ENCODE data around the gene OLFM2. TPM values are rescaled to one million over a fixed set of nuclear protein-coding genes. Genes with fewer than 3 reads are reported as not detected.
A peak's percentile ranks its signal among the peaks of the same experiment; 100 is the strongest.

Gene OLFM2
- polyA plus RNA-seq, 2 of the 4 experiments (the other 2 are of a cell fraction), result 6.5 to 8.0 TPM

GRCh38 chr19:9834307-9834725 lies 102.0 kb downstream of the OLFM2 start:
- Histone ChIP-seq H3K9me3 (no peaks in the 10 kb centered on the region), H3K4me1 (peaks cover 8% of the 10 kb centered on the region), H3K4me3 (peak overlapping the region; percentile 87; the same call in 1 of the 3 replicates), H3K27ac (no peak overlapping the region), H3K4me2 (no peak overlapping the region)
- CTCF ChIA-PET, result interaction anchor here (1.0 to 1.4 kb wide), 3 partner anchors 10 to 82 kb away, joined by 3 to 4 read pairs (median 3); no protein-coding TSS in a partner anchor
- ATAC-seq (peak in 1 of 2 experiments; percentile 8; a peak in 1 of 6 replicates), DNase-seq (ENCODE audit: low read depth in 1 of 2, low spot score in 1 of 2) (no peak), FAIRE-seq (no peak)
- TF ChIP-seq KDM1A (IDR thresholded peaks at IDR 0.05; ENCODE audit: low read depth) (peak; percentile 96), HEYL (CRISPR knock-in tag; IDR thresholded peaks at IDR 0.05) (no peak), HDAC2 (IDR thresholded peaks at IDR 0.05) (0 out of 2 replicates have a peak, but pooled peaks have one; percentile 61)
- TF ChIP-seq, protein P1, sequence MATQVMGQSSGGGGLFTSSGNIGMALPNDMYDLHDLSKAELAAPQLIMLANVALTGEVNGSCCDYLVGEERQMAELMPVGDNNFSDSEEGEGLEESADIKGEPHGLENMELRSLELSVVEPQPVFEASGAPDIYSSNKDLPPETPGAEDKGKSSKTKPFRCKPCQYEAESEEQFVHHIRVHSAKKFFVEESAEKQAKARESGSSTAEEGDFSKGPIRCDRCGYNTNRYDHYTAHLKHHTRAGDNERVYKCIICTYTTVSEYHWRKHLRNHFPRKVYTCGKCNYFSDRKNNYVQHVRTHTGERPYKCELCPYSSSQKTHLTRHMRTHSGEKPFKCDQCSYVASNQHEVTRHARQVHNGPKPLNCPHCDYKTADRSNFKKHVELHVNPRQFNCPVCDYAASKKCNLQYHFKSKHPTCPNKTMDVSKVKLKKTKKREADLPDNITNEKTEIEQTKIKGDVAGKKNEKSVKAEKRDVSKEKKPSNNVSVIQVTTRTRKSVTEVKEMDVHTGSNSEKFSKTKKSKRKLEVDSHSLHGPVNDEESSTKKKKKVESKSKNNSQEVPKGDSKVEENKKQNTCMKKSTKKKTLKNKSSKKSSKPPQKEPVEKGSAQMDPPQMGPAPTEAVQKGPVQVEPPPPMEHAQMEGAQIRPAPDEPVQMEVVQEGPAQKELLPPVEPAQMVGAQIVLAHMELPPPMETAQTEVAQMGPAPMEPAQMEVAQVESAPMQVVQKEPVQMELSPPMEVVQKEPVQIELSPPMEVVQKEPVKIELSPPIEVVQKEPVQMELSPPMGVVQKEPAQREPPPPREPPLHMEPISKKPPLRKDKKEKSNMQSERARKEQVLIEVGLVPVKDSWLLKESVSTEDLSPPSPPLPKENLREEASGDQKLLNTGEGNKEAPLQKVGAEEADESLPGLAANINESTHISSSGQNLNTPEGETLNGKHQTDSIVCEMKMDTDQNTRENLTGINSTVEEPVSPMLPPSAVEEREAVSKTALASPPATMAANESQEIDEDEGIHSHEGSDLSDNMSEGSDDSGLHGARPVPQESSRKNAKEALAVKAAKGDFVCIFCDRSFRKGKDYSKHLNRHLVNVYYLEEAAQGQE (IDR thresholded peaks at IDR 0.05), result no peak
- POLR2A ChIA-PET, result no interaction called here
- WGBS (ENCODE audit: missing lambda C conversion rate), result 67% methylated on average over 6 of the region's 6 CpGs

DNA sequence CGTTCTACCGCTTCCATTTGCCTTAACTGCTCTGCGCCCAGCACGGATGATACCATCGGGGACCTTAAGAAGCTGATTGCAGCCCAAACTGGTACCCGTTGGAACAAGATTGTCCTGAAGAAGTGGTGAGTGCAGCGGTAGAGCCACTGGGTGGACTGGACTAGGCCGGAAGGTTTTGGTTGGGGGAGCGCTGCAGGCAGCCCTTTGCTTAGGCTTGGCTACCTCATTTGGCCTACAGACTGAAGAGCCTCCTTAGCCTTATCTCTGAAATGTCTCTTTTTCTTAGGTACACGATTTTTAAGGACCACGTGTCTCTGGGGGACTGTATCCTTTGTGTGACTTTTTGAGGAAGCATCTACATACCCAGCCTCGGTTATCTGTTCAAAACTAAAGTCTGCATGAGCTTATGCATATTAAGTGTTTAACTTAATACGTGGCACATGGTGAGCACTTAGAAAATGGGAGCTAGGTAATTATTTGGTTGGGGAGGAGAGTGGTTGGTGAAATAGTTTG lies 107.7 kb downstream of the OLFM2 start:
- no peak for FAIRE-seq
- H3K27ac ChIP-seq, result peak overlapping the region; percentile 86 to 91
- TF ChIP-seq POLR2A (IDR thresholded peaks at IDR 0.05; ENCODE audit: low read length) (no peak), HOXB13 (CRISPR knock-in tag; IDR thresholded peaks at IDR 0.05; ENCODE audit: low read depth) (no peak), FOSL2 (IDR thresholded peaks at IDR 0.05) (no peak), FOSL2 (CRISPR knock-in tag; IDR thresholded peaks at IDR 0.05) (no peak), NFE2L2 (conservative IDR thresholded peaks at IDR 0.05; ENCODE audit: low read length) (no peak), NR3C1 (IDR thresholded peaks at IDR 0.05) (no peak), EHF (CRISPR knock-in tag; IDR thresholded peaks at IDR 0.05) (no peak), RFX5 (IDR thresholded peaks at IDR 0.05) (no peak), CHD2 (IDR thresholded peaks at IDR 0.05; ENCODE audit: low read length, partially characterized antibody) (no peak), CEBPB (IDR thresholded peaks at IDR 0.05) (no peak), RCOR1 (IDR thresholded peaks at IDR 0.05; ENCODE audit: low read depth, low read length) (no peak), TFCP2L1 (CRISPR knock-in tag; IDR thresholded peaks at IDR 0.05) (no peak), EHMT2 (IDR thresholded peaks at IDR 0.05; ENCODE audit: low read depth) (no peak)
- TF ChIP-seq, protein P2, sequence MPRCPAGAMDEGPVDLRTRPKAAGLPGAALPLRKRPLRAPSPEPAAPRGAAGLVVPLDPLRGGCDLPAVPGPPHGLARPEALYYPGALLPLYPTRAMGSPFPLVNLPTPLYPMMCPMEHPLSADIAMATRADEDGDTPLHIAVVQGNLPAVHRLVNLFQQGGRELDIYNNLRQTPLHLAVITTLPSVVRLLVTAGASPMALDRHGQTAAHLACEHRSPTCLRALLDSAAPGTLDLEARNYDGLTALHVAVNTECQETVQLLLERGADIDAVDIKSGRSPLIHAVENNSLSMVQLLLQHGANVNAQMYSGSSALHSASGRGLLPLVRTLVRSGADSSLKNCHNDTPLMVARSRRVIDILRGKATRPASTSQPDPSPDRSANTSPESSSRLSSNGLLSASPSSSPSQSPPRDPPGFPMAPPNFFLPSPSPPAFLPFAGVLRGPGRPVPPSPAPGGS (IDR thresholded peaks at IDR 0.05), result no peak
- TF ChIP-seq, protein P3, sequence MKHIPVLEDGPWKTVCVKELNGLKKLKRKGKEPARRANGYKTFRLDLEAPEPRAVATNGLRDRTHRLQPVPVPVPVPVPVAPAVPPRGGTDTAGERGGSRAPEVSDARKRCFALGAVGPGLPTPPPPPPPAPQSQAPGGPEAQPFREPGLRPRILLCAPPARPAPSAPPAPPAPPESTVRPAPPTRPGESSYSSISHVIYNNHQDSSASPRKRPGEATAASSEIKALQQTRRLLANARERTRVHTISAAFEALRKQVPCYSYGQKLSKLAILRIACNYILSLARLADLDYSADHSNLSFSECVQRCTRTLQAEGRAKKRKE (CRISPR knock-in tag; IDR thresholded peaks at IDR 0.05; ENCODE audit: low read depth), result no peak
- WGBS (ENCODE audit: missing lambda C conversion rate), result 41% methylated on average over 13 of the region's 13 CpGs
- DNase-seq (ENCODE audit: low read depth in 1 of 2, low spot score in 1 of 2), result no peak
- POLR2A ChIA-PET, result interaction anchor here (0.5 to 2.0 kb wide), 2 partner anchors 10 to 63 kb away, joined by 5 to 11 read pairs; partner anchors contain the start of gene FBXL12
- H3K9me3 ChIP-seq, result no peaks in the 10 kb centered on the region
- no peak; a peak in 1 of 6 replicates for ATAC-seq
- H3K4me1 ChIP-seq, result peaks cover 9% of the 10 kb centered on the region; the same call in 2 of the 3 replicates
- H3K4me3 ChIP-seq, result peak overlapping the region; percentile 67
- H3K4me2 ChIP-seq, result peak overlapping the region; percentile 95
- CTCF ChIA-PET, result interaction anchor here (0.6 kb wide), 1 partner anchor 55 kb away, joined by 4 read pairs; no protein-coding TSS in a partner anchor
